Left lung (tissue), 10 donors: ENCODE results near the gene CCPG1. TPM values are rescaled to one million over a fixed set of nuclear protein-coding genes. Genes with fewer than 3 reads are reported as not detected.

ENCODE experiments used
- ATAC-seq: fragments of 200-7000 bp; cut with Tn5 transposase; one replicate; pipeline ENCODE4 v1.9.1; 2020; ENCODE audit warnings: moderate library complexity
- DNase-seq, 4 donors: peaks; one replicate each; pipeline ENCODE4 v3.0.0-alpha.2; 2013 to 2020
- H3K27ac ChIP-seq, 2 donors: fragments of 200-600 bp; sonication (generic) in 1 of 2; one replicate each; pipeline versions ENCODE4 v1.5.0 to v1.8.0; 2020 to 2021
- H3K27me3 ChIP-seq, 2 donors: fragments of 200-600 bp; sonication (generic) in 1 of 2; one replicate each; pipeline versions ENCODE4 v1.5.0 to v1.8.0; 2020 to 2021
- H3K36me3 ChIP-seq, 2 donors: fragments of 200-600 bp; sonication (generic) in 1 of 2; one replicate each; pipeline versions ENCODE4 v1.5.0 to v1.8.0; 2020 to 2021
- H3K4me1 ChIP-seq, 2 donors: fragments of 200-600 bp; one replicate each; pipeline ENCODE4 v1.8.0; 2021
- H3K4me3 ChIP-seq, 2 donors: fragments of 200-600 bp; sonication (generic) in 1 of 2; one replicate each; pipeline versions ENCODE4 v1.5.0 to v1.8.0; 2020 to 2021; ENCODE audit warnings: mild to moderate bottlenecking in 1 of 2
- H3K9me3 ChIP-seq, 2 donors: fragments of 200-600 bp; sonication (generic) in 1 of 2; one replicate each; pipeline versions ENCODE4 v1.5.0 to v1.8.0; 2020 to 2021
- intact Hi-C, 2 donors: fragments of 100-400 bp; cut with DNase I; formaldehyde crosslinking; loops; one replicate each; pipeline versions ENCODE4 v1.11.2 to v1.14.2; 2022
- microRNA-seq, 2 donors: library from miRNA; unstranded; fragments of <30 nt; microRNA quantifications; one replicate each; pipeline ENCODE4, GENCODE V29; 2019
- polyA plus RNA-seq, 6 donors: library from polyadenylated mRNA; unstranded; fragments of 120-200 nt; gene quantifications; one replicate each; pipeline ENCODE4 v1.2.1, GENCODE V29; 2013; ENCODE audit not compliant: insufficient read length in 6 of 6
- total RNA-seq, 2 donors: library from RNA; stranded (reverse); fragmentation: NEBNext Ultra II Directional; extraction: Animal tissue kit (Norgen Biotek cat#: 25700); gene quantifications; one replicate each; pipeline ENCODE4 v1.2.1, GENCODE V29; 2021
- TF ChIP-seq, protein P1 (sequence below), 2 donors: fragments of 200-600 bp; sonication (generic) in 1 of 2; IDR thresholded peaks; one replicate each; pipeline versions ENCODE4 v1.5.0 to v1.8.0; 2021; ENCODE audit warnings: antibody characterized with exemption in 2 of 2
- donor health status: DM: no; HTN: yes; CAD: no.
- donor health status: DM: no; HTN: no; CAD: no.

The CCPG1 gene
- total and polyA plus RNA-seq, 8 donors = 29.1 to 98.0 (median 33.5) TPM

DNA sequence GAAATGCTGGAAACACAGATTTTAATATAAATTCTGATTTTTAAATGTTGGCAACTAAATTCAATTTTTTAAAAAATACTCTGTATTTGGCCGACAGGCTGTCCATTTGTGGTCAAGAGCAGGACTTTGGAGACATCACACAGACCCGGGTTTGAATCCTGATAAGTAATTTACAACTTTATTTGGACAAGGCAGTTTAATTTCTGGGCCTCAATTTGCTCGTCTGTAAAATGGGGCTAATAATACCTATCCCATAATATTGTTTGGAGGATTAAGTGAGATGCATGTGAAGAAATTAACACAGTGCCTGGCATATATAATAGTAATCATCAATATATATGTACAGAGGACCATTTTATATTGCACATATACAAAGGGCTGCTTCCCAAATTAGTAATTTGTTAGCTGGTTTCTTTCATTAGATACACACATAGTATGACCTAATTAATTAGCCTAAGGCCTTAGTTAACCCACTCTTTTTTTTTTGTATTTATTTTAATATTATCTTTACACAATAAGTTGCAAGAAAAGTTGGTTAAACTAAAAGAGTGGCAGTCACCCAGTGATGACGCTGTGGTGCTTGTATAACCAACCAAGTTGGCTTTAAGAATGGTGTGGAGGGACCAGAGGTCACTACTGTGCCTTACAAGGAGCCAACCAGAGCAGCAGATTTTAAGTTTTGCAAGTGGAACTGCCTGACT is 88.5 kb downstream of the CCPG1 start:
- H3K4me3 ChIP-seq = peak overlapping the region; percentile 73 to 79
- peak; percentile 67 for ATAC-seq
- TF ChIP-seq, protein P1, sequence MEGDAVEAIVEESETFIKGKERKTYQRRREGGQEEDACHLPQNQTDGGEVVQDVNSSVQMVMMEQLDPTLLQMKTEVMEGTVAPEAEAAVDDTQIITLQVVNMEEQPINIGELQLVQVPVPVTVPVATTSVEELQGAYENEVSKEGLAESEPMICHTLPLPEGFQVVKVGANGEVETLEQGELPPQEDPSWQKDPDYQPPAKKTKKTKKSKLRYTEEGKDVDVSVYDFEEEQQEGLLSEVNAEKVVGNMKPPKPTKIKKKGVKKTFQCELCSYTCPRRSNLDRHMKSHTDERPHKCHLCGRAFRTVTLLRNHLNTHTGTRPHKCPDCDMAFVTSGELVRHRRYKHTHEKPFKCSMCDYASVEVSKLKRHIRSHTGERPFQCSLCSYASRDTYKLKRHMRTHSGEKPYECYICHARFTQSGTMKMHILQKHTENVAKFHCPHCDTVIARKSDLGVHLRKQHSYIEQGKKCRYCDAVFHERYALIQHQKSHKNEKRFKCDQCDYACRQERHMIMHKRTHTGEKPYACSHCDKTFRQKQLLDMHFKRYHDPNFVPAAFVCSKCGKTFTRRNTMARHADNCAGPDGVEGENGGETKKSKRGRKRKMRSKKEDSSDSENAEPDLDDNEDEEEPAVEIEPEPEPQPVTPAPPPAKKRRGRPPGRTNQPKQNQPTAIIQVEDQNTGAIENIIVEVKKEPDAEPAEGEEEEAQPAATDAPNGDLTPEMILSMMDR (IDR thresholded peaks at IDR 0.05) = no peak
- H3K4me1 ChIP-seq = peaks cover 16 to 71% of the 10 kb centered on the region in 2 donors
- DNase-seq = peak in 1 of 4 donors; percentile 24
- H3K36me3 ChIP-seq = no peaks in the 10 kb centered on the region
- intact Hi-C loops = no loop called here
- peak overlapping the region; percentile 91 to 96 for H3K27ac ChIP-seq
- H3K27me3 ChIP-seq = no peaks in the 10 kb centered on the region
- H3K9me3 ChIP-seq = no peaks in the 10 kb centered on the region

DNA sequence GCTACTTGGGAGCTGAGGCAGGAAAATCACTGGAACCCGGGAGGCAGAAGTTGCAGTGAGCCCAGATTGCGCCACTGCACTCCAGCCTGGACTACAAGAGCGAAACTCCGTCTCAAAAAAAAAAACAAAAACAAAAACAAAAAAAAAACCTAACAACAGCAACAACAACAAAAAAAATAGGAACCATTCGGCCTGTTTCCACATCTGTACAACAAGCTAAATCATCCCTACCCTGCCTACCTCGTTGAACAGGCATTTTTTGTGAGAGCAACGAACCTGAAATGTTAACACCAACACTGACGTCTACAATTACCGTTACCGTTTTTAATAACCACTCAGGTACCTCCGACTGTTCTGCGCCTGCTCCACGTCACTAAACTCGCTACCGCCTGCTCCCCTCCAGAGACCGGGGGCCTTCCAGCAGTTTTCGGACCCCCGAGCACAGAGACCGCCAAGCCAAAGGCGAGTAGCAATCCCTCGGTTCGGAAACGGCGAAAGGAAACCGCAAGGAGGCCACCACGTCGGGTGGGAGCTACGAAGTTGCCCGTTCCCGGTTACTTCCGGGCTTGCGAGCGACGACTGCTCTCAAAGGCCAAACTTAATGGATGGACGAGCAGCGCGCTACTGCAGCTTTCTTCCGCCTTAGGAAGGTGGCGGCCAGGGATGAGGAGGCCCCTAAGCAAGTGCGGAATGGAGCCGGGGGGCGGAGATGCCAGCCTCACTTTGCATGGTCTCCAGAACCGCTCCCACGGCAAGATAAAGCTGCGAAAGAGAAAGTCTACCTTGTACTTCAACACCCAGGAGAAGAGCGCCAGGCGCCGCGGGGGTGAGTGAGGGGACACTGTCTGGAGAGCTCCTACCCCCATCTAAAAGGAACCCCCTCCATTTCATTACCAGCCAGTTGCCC is 89.3 kb downstream of the CCPG1 start, which contains the start of the genes PIGB and PIGBOS1:
Gene PIGB, plus strand, starts transcription at position 635 of the 907 bp plus-strand sequence. Its CDS starts 29 bp downstream, at position 664.
Gene PIGBOS1, minus strand, starts transcription at position 536 of the 907 bp plus-strand sequence. CDS start 1,331 bp downstream, outside the sequence.
- ATAC-seq (peak; percentile 97), DNase-seq (peak; percentile 86 to 92 (median 90))
- TF ChIP-seq, protein P1 (IDR thresholded peaks at IDR 0.05) = peak in 1 of 2 donors; percentile 9
- Histone ChIP-seq H3K27ac (peak within 1 kb of the TSS; percentile 91 to 96), H3K4me3 (peak within 1 kb of the TSS; percentile 73 to 79), H3K27me3 (no peaks in the 10 kb centered on the region), H3K36me3 (peaks cover 0 to 2% of the 10 kb centered on the region in 2 donors), H3K4me1 (peaks cover 16 to 73% of the 10 kb centered on the region in 2 donors), H3K9me3 (no peaks in the 10 kb centered on the region)
- intact Hi-C loops = no loop called here

Small RNA genes lying within 50 kb of the gene (microRNA-seq; reads per million reads assigned to microRNA genes)
- 50.8 to 81.8 reads per million in 2 donors for gene MIR628

Other genes starting within 250 kb of the CCPG1 start
- 10 to 100 TPM; 43.5 to 55.1 TPM for gene RSL24D1, start 211.4 kb downstream of the CCPG1 start, total RNA-seq
- gene RSL24D1, start 211.4 kb downstream of the CCPG1 start, polyA plus RNA-seq = 100 to 1,000 TPM; 110 to 155 (median 142) TPM
- gene RAB27A, start 118.5 kb downstream of the CCPG1 start, total RNA-seq = 10 to 100 TPM; 58.1 to 85.7 TPM
- gene RAB27A, start 118.5 kb downstream of the CCPG1 start, polyA plus RNA-seq = 10 to 100 TPM; 29.6 to 47.0 (median 39.5) TPM
- gene PIGBOS1, start 89.2 kb downstream of the CCPG1 start, total RNA-seq = 10 to 100 TPM in 1 of 2 donors, 1 to 10 TPM in 1; 9.8 to 12.7 TPM
- gene PIGBOS1, start 89.2 kb downstream of the CCPG1 start, polyA plus RNA-seq = 10 to 100 TPM; 13.9 to 20.2 (median 16.3) TPM
- gene PIGB, start 89.1 kb downstream of the CCPG1 start, total RNA-seq = 10 to 100 TPM; 13.6 to 17.6 TPM
- gene PIGB, start 89.1 kb downstream of the CCPG1 start, polyA plus RNA-seq = 10 to 100 TPM; 17.1 to 25.3 (median 20.4) TPM
- 1 to 10 TPM; 3.4 to 3.9 TPM for gene PIERCE2, start 136 bp upstream of the CCPG1 start, total RNA-seq
- 1 to 10 TPM; 1.8 to 3.5 (median 3.1) TPM for gene PIERCE2, start 136 bp upstream of the CCPG1 start, polyA plus RNA-seq
- 1 to 10 TPM; 4.1 to 4.9 TPM for gene DNAAF4, start 99.9 kb upstream of the CCPG1 start, total RNA-seq
- gene DNAAF4, start 99.9 kb upstream of the CCPG1 start, polyA plus RNA-seq = 1 to 10 TPM; 5.7 to 9.9 (median 7.5) TPM
- gene PYGO1, start 180.0 kb upstream of the CCPG1 start, total RNA-seq = 10 to 100 TPM; 10.4 to 16.7 TPM
- gene PYGO1, start 180.0 kb upstream of the CCPG1 start, polyA plus RNA-seq = 10 to 100 TPM; 17.8 to 22.3 (median 19.8) TPM